Measurements from ENCODE around the gene RRAD.

Gene RRAD

GRCh38 chr16:66874079-66874775, 51.1 kb downstream of the RRAD start:
- DNase-seq, result no peak

DNA sequence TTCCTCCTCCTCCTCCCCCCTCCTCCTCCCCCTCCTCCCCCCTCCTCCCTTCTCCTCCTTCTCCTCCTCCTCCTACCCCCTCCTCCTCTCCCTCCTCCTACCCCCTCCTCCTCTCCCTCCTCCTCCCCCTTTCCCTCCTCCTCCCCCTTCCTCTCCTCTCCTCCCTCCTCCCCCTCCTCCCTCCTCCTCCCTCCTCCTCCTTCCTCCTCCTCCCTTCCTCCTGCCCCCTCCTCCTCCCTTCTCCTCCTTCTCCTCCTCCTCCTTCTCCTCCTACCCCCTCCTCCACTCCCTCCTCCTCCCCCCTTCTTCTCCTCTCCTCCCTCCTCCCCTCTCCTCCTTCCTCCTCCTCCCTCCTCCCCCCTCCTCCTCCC, 51.7 kb downstream of the RRAD start:
- DNase-seq, result no peak

DNA sequence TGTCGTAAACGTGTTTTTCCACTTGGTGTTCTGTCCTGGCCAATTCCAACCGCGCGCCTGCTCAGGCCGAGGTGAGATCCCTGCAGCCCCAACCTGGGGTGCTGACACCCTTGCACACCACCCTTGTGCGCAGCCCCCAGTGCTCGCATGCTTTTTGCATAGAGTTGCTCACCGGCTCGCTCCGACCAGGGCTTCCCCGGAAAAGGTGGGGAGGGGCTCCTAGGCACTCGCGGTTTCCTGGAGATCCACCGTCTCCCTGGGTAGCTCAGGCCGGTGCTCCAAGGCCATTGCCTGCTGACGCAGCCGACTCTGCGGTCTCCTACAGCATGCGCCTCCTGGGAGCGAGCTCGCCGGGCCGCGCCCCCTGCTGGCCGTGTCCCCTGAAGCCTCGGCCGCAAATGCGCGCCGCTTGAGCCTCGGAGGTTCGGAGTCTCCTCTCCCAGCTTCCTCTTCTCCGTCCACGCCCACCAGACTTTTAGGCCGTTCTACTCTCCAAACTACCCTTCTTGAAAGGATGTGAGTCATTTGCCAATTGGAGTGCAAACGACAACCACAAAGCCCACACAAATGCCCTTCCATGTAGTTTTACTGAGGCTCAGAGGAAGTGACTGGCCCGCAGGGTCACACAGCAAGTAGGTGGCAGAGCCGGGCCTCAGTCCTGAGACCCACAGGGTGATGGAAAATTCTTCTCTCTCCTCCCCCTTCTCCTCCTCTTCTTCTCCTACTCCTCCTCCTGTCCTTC, 52.2 kb downstream of the RRAD start:
- DNase-seq, result peak; percentile 99

GRCh38 chr16:66872559-66872942, 52.8 kb downstream of the RRAD start:
- DNase-seq, result no peak

DNA sequence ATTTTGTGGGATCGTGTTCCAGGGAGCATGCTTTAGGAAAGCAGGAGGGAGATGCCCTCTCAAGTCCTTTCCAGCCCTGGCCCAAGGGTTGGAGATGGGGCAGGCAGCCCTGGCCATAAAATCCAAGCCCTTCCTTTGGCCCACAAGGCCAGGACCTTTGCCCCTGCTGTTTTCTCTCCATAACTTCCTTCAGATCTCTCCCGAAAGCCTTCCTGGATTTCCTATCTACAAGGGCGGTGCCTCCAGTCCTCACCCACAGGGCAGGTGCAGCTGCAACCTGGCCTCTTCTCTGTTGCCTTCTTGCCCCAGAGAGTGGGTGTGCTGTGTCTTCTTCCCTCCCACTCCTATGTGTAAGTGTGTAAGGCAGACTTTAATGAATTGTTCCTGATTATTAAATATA, 53.5 kb downstream of the RRAD start:
- no peak for DNase-seq

Measured in SIG-M5 (cell line).